Psoas muscle (tissue), 8 donors: ENCODE measurements around the gene KIF13A. TPM values are rescaled to one million over a fixed set of nuclear protein-coding genes. Genes with fewer than 3 reads are reported as not detected.
"Not testable (repeated sequence)": the region's sequence is repeated elsewhere in the genome, so short reads cannot be mapped to it uniquely, and the experiment has no call there.

ENCODE experiments used
- ATAC-seq, 4 donors: fragments of 200-7000 bp; cut with Tn5 transposase; one replicate each; pipeline ENCODE4 v1.9.1; 2020; ENCODE audit warnings: moderate library complexity in 3 of 4, mild to moderate bottlenecking in 2 of 4
- DNase-seq, 2 donors: peaks; one replicate each; pipeline ENCODE4 v3.0.0-alpha.2; 2020
- H3K27ac ChIP-seq: fragments of 200-600 bp; one replicate; pipeline ENCODE4 v1.8.0; 2022
- H3K27me3 ChIP-seq, 3 donors: fragments of 200-600 bp in 1 of 3; one replicate each; pipeline versions ENCODE4 v1.6.1 to v1.8.0; 2013 to 2022; ENCODE audit warnings: low read length in 2 of 3, mild to moderate bottlenecking in 2 of 3, moderate library complexity in 1 of 3; ENCODE audit not compliant: insufficient read depth in 3 of 3
- H3K36me3 ChIP-seq, 2 donors: fragments of 200-600 bp in 1 of 2; one replicate each; pipeline versions ENCODE4 v1.6.1 to v1.8.0; 2013 to 2022; ENCODE audit warnings: low read depth in 1 of 2, mild to moderate bottlenecking in 1 of 2, moderate library complexity in 1 of 2; ENCODE audit not compliant: insufficient read depth in 1 of 2
- H3K4me1 ChIP-seq: fragments of 200-600 bp; one replicate; pipeline ENCODE4 v1.8.0; 2022
- H3K4me3 ChIP-seq: fragments of 200-600 bp; one replicate; pipeline ENCODE4 v1.8.0; 2022; ENCODE audit warnings: mild to moderate bottlenecking
- H3K9me3 ChIP-seq: fragments of 200-600 bp; one replicate; pipeline ENCODE4 v1.8.0; 2022
- WGBS, 3 donors: extraction: QIAGEN DNeasy Blood & Tissue Kit; methylation state at CpG; one replicate each; pipeline versions ENCODE4 v1.1.6 to v1.1.7; 2013; 5-methylcytosine and 5-hydroxymethylcytosine counted together
- intact Hi-C, 2 donors: fragments of 100-400 bp; cut with DNase I; formaldehyde crosslinking; loops; one replicate each; pipeline versions ENCODE4 v1.11.0 to v1.14.2; 2022
- polyA plus RNA-seq, 3 donors: library from polyadenylated mRNA; stranded (reverse); fragments of 200-250 nt; gene quantifications; one replicate each; pipeline ENCODE4 v1.2.3, GENCODE V29; 2013
- total RNA-seq, 4 donors: library from RNA; stranded (reverse); fragmentation: NEBNext Ultra II Directional in 2 of 4; extraction: Animal tissue kit (Norgen Biotek cat#: 25700) in 2 of 4; gene quantifications; one replicate each; pipeline versions ENCODE4 v1.2.1 to v1.2.4, GENCODE V29; 2021 to 2023
- TF ChIP-seq, protein P1 (sequence below): fragments of 200-600 bp; IDR thresholded peaks from one replicate; pipeline ENCODE4 v1.8.0; 2022; ENCODE audit warnings: antibody characterized with exemption
- donor health status: healthy with polysubstance abuse.
- donor health status: DM: no; HTN: no; CAD: no; lungs with moderate emphysema.
- donor health status: Bipolar disorder and iron deficiency.
- donor health status: healthy.
- donor health status: DM: yes; HTN: yes; CAD: no.
- donor health status: DM: no; HTN: no; CAD: no.
- donor health status: DM: no; HTN: no; CAD: no.
- donor health status: DM: yes; HTN: yes; CAD: no.

KIF13A gene
- total and polyA plus RNA-seq, 7 donors = 17.0 to 80.2 (median 70.4) TPM

DNA sequence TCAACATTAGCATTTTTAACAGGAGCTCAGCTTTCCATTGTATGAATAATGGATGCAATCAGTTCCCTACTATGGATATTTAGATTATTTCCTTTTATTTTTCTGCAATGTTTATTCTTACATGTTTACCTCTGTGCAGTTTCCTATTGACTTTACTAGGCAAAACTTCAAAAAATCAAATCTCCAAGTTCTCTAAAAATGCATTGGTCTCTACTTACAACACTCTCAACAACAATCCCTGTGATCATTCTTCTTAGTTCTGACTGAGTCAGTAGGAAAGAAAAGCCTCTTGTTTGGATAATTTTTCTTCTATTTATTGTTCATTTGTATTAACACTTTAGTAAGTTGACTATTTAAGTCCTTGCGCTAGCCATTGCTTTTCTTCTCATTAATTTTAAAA lies 126.1 kb downstream of the KIF13A start:
- 96 to 100% (median 99%) methylated on average over 1 of the region's 1 CpG for WGBS, 3 donors
- ATAC-seq (no peak), DNase-seq (no peak)
- peaks cover 31% of the 10 kb centered on the region for H3K4me1 ChIP-seq
- H3K9me3 ChIP-seq = no peaks in the 10 kb centered on the region
- peaks cover 0 to under 1% of the 10 kb centered on the region in 2 donors for H3K36me3 ChIP-seq
- TF ChIP-seq, protein P1, sequence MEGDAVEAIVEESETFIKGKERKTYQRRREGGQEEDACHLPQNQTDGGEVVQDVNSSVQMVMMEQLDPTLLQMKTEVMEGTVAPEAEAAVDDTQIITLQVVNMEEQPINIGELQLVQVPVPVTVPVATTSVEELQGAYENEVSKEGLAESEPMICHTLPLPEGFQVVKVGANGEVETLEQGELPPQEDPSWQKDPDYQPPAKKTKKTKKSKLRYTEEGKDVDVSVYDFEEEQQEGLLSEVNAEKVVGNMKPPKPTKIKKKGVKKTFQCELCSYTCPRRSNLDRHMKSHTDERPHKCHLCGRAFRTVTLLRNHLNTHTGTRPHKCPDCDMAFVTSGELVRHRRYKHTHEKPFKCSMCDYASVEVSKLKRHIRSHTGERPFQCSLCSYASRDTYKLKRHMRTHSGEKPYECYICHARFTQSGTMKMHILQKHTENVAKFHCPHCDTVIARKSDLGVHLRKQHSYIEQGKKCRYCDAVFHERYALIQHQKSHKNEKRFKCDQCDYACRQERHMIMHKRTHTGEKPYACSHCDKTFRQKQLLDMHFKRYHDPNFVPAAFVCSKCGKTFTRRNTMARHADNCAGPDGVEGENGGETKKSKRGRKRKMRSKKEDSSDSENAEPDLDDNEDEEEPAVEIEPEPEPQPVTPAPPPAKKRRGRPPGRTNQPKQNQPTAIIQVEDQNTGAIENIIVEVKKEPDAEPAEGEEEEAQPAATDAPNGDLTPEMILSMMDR = no peak
- no peak overlapping the region for H3K4me3 ChIP-seq
- intact Hi-C loops = loop anchor here in 1 of 2 donors (10.0 kb wide), 1 partner anchor 123 kb away; the partner anchor contains the start of gene KIF13A
- no peaks in the 10 kb centered on the region for H3K27me3 ChIP-seq
- H3K27ac ChIP-seq = no peak overlapping the region

DNA sequence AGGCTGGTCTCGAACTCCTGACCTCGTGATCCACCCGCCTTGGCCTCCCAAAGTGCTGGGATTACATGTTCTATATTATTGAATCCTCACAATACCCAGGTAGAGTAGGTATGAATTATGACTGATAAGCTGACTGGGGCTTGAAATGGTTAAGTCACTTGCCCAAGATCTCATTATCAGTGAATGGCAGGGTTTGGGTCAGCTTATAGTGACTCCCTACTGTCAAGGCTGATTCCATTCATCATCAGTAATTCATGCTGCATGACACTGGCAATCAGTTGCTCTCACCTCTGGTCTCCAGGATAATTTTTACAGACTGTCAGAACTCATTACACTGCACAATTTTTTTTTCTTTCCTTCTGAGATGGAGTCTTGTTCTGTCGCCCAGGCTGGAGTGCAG lies 127.6 kb downstream of the KIF13A start:
- no peaks in the 10 kb centered on the region for H3K27me3 ChIP-seq
- ATAC-seq = no peak
- TF ChIP-seq, protein P1 = no peak
- 94 to 98% (median 95%) methylated on average over 4 of the region's 4 CpGs for WGBS, 3 donors
- intact Hi-C loops = loop anchor here in 1 of 2 donors (10.0 kb wide), 1 partner anchor 125 kb away; the partner anchor contains the start of gene KIF13A
- no peak overlapping the region for H3K4me3 ChIP-seq
- no peak overlapping the region for H3K27ac ChIP-seq
- peaks cover 16% of the 10 kb centered on the region for H3K4me1 ChIP-seq
- no peak for DNase-seq
- H3K9me3 ChIP-seq = no peaks in the 10 kb centered on the region
- H3K36me3 ChIP-seq = peaks cover 0 to 16% of the 10 kb centered on the region in 2 donors

DNA sequence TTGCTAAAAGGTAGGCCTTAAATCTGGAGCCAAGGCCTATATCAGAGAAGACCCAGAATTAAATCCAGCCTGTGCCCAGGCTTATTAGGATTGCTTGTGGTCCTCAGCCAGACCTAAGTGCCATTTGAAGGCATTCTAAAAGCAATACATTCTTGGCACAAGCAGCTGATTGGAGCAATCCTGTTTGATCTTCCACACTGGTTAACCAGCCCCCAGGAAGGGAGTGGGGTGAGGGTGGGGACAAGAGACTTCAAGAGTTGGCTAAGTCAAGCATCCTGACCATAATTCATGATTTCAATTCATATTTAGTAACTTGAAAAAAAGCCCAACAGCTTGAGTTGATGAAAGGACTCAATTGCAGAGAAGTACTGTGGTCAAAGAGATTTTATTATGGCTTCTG lies 128.9 kb downstream of the KIF13A start:
- H3K9me3 ChIP-seq = no peaks in the 10 kb centered on the region
- no peak overlapping the region for H3K27ac ChIP-seq
- H3K4me3 ChIP-seq = no peak overlapping the region
- no peaks in the 10 kb centered on the region for H3K27me3 ChIP-seq
- H3K4me1 ChIP-seq = peaks cover 4% of the 10 kb centered on the region
- intact Hi-C loops = no loop called here
- TF ChIP-seq, protein P1 = no peak
- DNase-seq (no peak), ATAC-seq (no peak)
- H3K36me3 ChIP-seq = peaks cover 0 to 27% of the 10 kb centered on the region in 2 donors

DNA sequence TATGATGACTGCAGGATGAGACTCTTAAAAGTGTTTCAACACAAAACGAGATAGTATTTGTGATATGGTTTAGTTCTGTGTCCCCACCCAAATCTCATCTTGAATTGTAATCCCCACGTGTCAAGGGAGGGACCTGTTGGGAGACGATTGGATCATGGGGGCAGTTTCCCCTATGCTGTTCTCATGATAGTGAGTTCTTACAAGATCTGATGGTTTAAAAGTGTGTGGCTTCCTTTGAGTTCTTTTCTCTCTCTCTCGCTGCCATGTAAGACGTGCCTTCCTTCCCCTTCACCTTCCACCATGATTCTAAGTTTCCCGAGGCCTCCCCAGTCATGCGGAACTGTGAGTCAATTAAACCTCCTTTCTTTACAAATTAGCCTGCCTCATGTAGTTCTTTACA lies 130.2 kb downstream of the KIF13A start:
- H3K36me3 ChIP-seq = peaks cover 0 to 27% of the 10 kb centered on the region in 2 donors
- DNase-seq, H3K27ac ChIP-seq, H3K4me3 ChIP-seq, ATAC-seq, intact Hi-C loops, H3K9me3 ChIP-seq, H3K4me1 ChIP-seq, H3K27me3 ChIP-seq: not testable (repeated sequence)
- 92 to 95% (median 92%) methylated on average over 7 of the region's 7 CpGs for WGBS, 3 donors

DNA sequence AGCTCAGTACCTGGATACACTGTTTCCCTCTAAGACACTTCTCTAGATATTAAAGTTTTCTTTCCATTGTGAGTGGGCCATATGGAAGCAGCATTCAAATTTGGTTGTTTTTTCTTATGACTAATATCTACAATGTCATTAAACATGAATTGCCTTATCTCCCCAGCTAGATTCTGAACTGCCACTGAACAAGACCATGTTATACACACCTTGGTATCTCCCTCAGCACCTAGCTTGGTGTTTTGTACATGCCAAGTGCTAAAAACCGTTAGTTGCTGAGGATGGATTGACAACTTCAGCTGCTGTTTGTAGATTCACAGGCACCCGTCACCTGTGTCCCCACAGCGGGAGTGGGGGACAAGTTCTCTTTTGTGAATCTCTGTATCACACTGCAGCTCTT lies 131.1 kb downstream of the KIF13A start:
- Histone ChIP-seq H3K4me3 (no peak overlapping the region), H3K27me3 (no peaks in the 10 kb centered on the region), H3K27ac (no peak overlapping the region), H3K36me3 (peaks cover 4 to 30% of the 10 kb centered on the region in 2 donors), H3K9me3 (no peaks in the 10 kb centered on the region), H3K4me1 (no peaks in the 10 kb centered on the region)
- ATAC-seq (no peak), DNase-seq (no peak)
- intact Hi-C loops = no loop called here
- 84 to 93% (median 85%) methylated on average over 3 of the region's 3 CpGs for WGBS, 3 donors
- TF ChIP-seq, protein P1 = no peak
